HG03139 (cell line): ENCODE results near the gene CATSPERE.
"Not testable (repeated sequence)": the region's sequence is repeated elsewhere in the genome, so short reads cannot be mapped to it uniquely, and the experiment has no call there.

Experiments used
- ATAC-seq: cut with Tn5 transposase; IDR thresholded peaks from one replicate; pipeline ENCODE4 v1.9.1; 2021; ENCODE audit not compliant: unreplicated experiment

CATSPERE gene

GRCh38 chr1:244515680-244516079 is 54.6 kb downstream of the CATSPERE start:
- no peak for ATAC-seq

GRCh38 chr1:244536316-244536715 is 75.2 kb downstream of the CATSPERE start:
- ATAC-seq = no peak

GRCh38 chr1:244545511-244545910 is 84.4 kb downstream of the CATSPERE start:
- ATAC-seq = no peak

GRCh38 chr1:244548558-244549115 is 87.6 kb downstream of the CATSPERE start:
- ATAC-seq = no peak

- no peak for ATAC-seq
These were observed 91.3 kb downstream of the CATSPERE start for GRCh38 chr1:244552336-244552735.

- no peak for ATAC-seq
These were observed 95.2 kb downstream of the CATSPERE start for GRCh38 chr1:244556263-244556662.

- ATAC-seq = no peak
These were observed 96.5 kb downstream of the CATSPERE start for GRCh38 chr1:244557565-244557964.

GRCh38 chr1:244559561-244559960 is 98.5 kb downstream of the CATSPERE start:
- no peak for ATAC-seq

GRCh38 chr1:244562877-244563276 is 101.8 kb downstream of the CATSPERE start:
- not testable (repeated sequence) for ATAC-seq

- no peak for ATAC-seq
These were observed 112.7 kb downstream of the CATSPERE start for GRCh38 chr1:244573768-244574167.

- ATAC-seq = no peak
These were observed 115.3 kb downstream of the CATSPERE start for GRCh38 chr1:244576259-244576892.

GRCh38 chr1:244578205-244578604 is 117.1 kb downstream of the CATSPERE start:
- not testable (repeated sequence) for ATAC-seq

- ATAC-seq = no peak
These were observed 122.4 kb downstream of the CATSPERE start for GRCh38 chr1:244583358-244583982.

GRCh38 chr1:244585867-244586266 is 124.8 kb downstream of the CATSPERE start:
- ATAC-seq = no peak

- no peak for ATAC-seq
These were observed 129.6 kb downstream of the CATSPERE start for GRCh38 chr1:244590670-244591069.

- ATAC-seq = no peak
These were observed 137.5 kb downstream of the CATSPERE start for GRCh38 chr1:244598611-244599010.

- ATAC-seq = peak; percentile 87
These were observed 138.9 kb downstream of the CATSPERE start for GRCh38 chr1:244599937-244600350.

GRCh38 chr1:244601336-244601735 is 140.3 kb downstream of the CATSPERE start:
- ATAC-seq = no peak

- ATAC-seq = no peak
These were observed 142.4 kb downstream of the CATSPERE start for GRCh38 chr1:244603498-244603897.

GRCh38 chr1:244605835-244606370 is 144.8 kb downstream of the CATSPERE start:
- no peak for ATAC-seq

GRCh38 chr1:244614113-244614836 is 153.2 kb downstream of the CATSPERE start:
- no peak for ATAC-seq
